GM18861 (cell line): ENCODE results near the gene CELF4.

Experiments
- ATAC-seq: cut with Tn5 transposase; IDR thresholded peaks from one replicate; pipeline ENCODE4 v1.9.1; 2021; ENCODE audit not compliant: unreplicated experiment

CELF4 gene

GRCh38 chr18:37299471-37300304 lies 265.9 kb downstream of the CELF4 start:
- peak; percentile 94 for ATAC-seq

- no peak for ATAC-seq
Observed at GRCh38 chr18:37298816-37299215, 266.8 kb downstream of the CELF4 start.

GRCh38 chr18:37297106-37297505 lies 268.5 kb downstream of the CELF4 start:
- no peak for ATAC-seq

- ATAC-seq: no peak
Observed at GRCh38 chr18:37294951-37295350, 270.6 kb downstream of the CELF4 start.

- ATAC-seq: no peak
Observed at GRCh38 chr18:37293359-37293758, 272.2 kb downstream of the CELF4 start.

- no peak for ATAC-seq
Observed at GRCh38 chr18:37289423-37289822, 276.2 kb downstream of the CELF4 start.

GRCh38 chr18:37287601-37288000 lies 278.0 kb downstream of the CELF4 start:
- ATAC-seq: no peak

- no peak for ATAC-seq
Observed at GRCh38 chr18:37286801-37287200, 278.8 kb downstream of the CELF4 start.

GRCh38 chr18:37285825-37286224 lies 279.8 kb downstream of the CELF4 start:
- no peak for ATAC-seq

GRCh38 chr18:37284260-37284659 lies 281.3 kb downstream of the CELF4 start:
- ATAC-seq: no peak

GRCh38 chr18:37282386-37283037 lies 283.1 kb downstream of the CELF4 start:
- ATAC-seq: no peak

GRCh38 chr18:37280701-37281393 lies 284.8 kb downstream of the CELF4 start:
- no peak for ATAC-seq

GRCh38 chr18:37277804-37278203 lies 287.8 kb downstream of the CELF4 start:
- no peak for ATAC-seq

GRCh38 chr18:37276111-37276890 lies 289.3 kb downstream of the CELF4 start:
- no peak for ATAC-seq

- no peak for ATAC-seq
Observed at GRCh38 chr18:37275237-37275741, 290.3 kb downstream of the CELF4 start.

GRCh38 chr18:37274309-37275236 lies 291.0 kb downstream of the CELF4 start:
- ATAC-seq: no peak

- no peak for ATAC-seq
Observed at GRCh38 chr18:37272841-37273240, 292.8 kb downstream of the CELF4 start.

- no peak for ATAC-seq
Observed at GRCh38 chr18:37272226-37272625, 293.4 kb downstream of the CELF4 start.

GRCh38 chr18:37270666-37271052 lies 294.9 kb downstream of the CELF4 start:
- no peak for ATAC-seq
